Renal cortex interstitium (tissue), 11 donors: ENCODE measurements around the gene EFCAB6. TPM values are rescaled to one million over a fixed set of nuclear protein-coding genes. Genes with fewer than 3 reads are reported as not detected.

ENCODE experiments used
- DNase-seq, 11 donors: peaks; one replicate each; pipeline ENCODE4 v3.0.0-alpha.2; 2013; ENCODE audit warnings: low read depth in 9 of 11, low spot score in 4 of 11; ENCODE audit errors: extremely low read depth in 1 of 11
- polyA plus RNA-seq, 3 donors: library from polyadenylated mRNA; unstranded; fragments of 120-200 nt; gene quantifications; one replicate each; pipeline ENCODE4 v1.2.1, GENCODE V29; 2013; ENCODE audit not compliant: insufficient read length in 3 of 3

Gene EFCAB6
- polyA plus RNA-seq, 3 donors, result 4.5 to 5.7 (median 5.3) TPM

DNA sequence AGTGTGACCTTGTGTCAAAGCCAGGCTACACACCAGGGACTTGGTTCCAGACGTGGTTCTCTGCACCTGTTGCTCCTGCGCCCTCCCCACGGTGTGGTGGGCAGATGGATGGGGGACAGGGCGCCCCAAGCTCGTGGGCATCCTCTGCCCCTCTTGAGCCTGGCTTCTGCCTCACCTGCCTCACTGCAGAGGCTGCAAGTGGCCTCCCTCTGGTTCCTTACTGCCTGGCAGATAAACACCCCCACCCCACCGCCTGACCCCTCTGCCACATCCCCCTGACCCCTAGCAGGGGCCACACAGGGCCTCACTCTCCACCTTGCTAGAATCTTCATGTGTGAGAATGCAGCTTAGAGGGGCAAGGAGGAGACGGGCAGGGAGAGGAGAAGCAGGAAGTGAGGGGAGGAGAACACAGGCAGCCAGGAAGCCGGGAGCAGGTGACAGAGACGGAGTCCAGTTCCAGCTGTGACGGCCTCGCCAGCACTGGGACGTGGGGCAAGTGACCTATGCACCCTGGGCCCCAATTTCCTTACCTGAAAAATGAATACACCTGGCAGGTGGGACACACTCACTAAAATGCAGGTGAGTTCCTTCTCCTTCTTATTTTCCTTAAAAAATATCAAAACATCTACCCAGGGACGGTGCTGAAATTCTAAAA, 178.3 kb downstream of the EFCAB6 start:
- no peak for DNase-seq

- DNase-seq, result no peak
Measured at GRCh38 chr22:43631846-43632245, 180.3 kb downstream of the EFCAB6 start.

DNA sequence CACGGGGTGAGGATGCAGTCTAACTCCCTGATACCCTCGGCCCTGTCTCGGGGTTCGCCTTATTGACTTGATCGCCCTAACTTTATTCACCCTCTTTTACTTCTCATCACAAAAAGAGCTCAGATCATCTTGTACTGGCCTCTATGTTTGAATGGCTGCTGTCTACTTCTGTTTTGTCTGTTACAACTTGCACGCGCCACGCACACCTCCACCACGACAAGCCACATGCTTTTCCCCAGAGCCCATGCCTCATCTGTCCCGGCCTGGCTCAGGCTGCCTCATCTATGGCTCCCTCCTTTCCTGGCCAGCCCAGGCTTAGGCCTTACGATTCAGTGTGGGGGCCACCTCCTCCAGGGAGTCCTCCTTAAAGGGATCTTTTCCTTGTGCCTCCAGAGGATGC, 180.9 kb downstream of the EFCAB6 start:
- no peak for DNase-seq

DNA sequence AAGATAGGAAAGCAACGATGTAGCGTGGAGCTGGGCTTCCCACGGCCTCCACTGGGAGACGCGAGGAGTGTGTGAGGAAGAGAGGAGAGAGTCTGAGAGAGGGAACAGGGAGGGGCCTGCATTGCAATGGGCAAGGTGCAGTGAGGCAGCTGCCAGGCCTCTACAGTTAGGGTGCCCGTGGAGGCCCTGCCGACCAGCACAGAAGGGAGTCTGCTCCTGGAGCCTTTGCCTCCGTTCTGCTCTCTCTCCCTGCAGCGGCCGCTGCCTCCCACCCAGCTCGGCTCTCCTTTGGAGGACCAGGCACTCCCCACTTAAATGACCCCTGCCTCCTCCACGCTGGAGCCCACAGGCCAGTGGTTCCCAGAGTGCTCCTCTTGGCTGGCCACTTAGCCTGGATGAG, 181.7 kb downstream of the EFCAB6 start:
- no peak for DNase-seq

- peak in 1 of 11 donors; percentile 13 for DNase-seq
Measured at GRCh38 chr22:43628250-43628649, 183.9 kb downstream of the EFCAB6 start.

- DNase-seq, result no peak
Measured at GRCh38 chr22:43627485-43628213, 184.5 kb downstream of the EFCAB6 start.

- DNase-seq, result no peak
Measured at GRCh38 chr22:43625242-43625641, 186.9 kb downstream of the EFCAB6 start.

- DNase-seq, result no peak
Measured at GRCh38 chr22:43624144-43624998, 187.7 kb downstream of the EFCAB6 start.

DNA sequence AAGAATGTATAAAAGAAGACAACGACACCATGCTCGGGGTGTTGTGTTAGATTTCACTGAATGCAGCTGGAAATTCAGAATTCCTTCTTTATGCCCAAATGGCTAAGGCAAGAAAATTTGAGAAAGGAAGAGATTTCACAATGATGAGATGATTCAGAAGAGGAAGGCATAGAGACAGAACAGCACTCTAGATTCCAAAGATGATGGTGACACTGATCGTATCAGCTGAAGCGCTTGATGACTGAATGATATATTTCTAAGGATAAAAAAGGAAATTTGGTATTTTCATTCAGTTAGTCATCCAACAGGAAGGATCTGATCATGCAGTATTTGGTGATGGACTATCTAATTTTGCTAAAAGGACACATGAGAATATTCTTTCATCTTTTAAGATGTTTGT, 189.2 kb downstream of the EFCAB6 start:
- DNase-seq, result no peak

DNA sequence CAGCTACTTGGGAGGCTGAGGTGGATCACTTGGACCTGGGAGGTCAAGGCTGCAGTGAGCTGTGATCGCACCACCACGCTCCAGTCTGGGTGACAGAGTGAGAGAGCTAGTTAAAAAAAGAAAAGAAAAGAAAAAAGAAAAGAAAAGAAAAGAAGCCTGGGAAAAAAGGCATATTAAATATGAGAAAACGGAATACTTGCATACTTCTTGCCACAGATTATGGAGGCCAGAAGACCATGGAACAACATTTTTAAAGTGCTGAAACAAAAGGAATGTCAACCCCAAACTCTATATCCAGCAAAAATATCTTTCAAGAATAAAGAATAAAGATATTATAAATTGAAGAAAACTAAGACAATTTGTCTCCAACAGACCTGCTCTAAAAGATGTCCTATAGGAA, 191.9 kb downstream of the EFCAB6 start:
- no peak for DNase-seq

DNA sequence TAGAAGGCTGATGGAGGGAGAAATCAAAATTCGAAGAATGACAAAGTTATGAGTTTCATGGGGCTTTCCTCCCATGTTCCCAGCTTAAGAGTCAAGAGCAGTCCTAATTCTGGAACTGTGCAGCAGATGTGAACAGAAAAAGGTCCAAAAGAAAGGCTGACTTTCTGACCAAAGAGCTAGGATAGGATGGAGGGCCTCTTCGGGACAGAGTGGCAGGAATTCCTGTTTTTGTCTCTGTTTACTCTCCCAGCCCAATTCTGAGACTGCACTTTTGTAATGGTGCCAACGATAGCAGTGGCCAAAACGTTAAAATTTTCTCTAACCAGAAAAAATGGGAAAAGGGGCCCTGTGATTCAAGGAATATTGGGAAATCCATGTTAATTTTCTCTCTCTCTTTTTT, 193.6 kb downstream of the EFCAB6 start:
- DNase-seq, result no peak

DNA sequence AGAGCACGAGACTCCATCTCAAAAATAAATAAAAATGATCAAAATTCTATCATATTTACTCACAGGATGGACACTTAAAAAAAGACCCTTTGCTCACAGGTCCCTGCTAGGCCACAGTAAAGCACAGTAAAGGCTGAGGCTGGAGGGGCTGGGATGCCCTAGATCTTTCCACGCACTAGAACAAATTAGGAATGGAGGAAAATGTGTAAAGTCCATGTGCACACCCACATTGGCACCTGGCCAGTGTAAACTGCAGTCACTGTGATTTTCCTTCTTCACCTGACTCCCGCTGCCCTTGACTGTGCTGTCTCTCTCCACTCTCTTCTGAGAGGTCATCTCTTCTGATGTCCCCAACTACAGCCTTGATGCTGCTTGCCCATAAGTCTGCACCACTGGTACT, 195.5 kb downstream of the EFCAB6 start:
- DNase-seq, result no peak

GRCh38 chr22:43600265-43600664, 211.8 kb downstream of the EFCAB6 start:
- DNase-seq, result no peak

GRCh38 chr22:43592476-43592875, 219.6 kb downstream of the EFCAB6 start:
- DNase-seq, result no peak

DNA sequence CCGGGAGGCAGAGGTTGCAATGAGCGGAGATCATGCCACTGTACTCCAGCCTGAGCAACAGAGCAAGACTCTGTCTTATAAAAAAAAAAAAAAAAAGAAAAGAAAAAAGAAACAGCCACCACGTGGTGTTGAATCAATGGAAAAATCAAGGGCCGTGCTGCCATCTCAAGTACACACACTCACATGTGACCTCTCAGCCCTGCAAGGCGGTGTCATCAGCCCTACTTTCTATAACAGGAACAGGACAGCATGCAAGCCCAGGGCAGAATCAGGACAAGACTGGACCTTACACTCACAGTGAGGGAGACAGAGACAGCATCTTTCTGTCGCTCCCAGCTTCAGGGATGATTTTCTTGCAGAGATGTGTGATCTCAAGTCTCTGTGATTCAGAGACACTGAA, 220.7 kb downstream of the EFCAB6 start:
- DNase-seq, result no peak

GRCh38 chr22:43587574-43587973, 224.5 kb downstream of the EFCAB6 start:
- DNase-seq, result no peak

DNA sequence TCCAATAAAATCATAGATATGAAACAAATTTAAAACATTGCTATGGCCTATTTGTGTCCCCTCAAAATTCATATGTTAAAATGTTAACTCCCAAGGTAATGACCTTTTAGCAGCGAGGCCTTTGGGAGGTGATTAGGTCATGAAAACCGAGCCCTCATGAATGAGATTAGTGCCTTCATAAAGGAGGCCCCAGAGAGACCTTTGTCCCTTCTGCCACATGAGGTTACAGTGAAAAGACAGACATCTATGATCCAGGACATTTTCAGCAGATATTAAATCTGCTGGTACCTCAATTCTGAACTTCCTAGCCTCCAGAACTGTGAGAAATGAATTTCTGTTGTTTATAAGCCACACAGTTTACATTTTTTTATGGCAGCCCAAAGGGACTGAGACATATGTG, 228.6 kb downstream of the EFCAB6 start:
- DNase-seq, result no peak

GRCh38 chr22:43582394-43582793, 229.7 kb downstream of the EFCAB6 start:
- no peak for DNase-seq

DNA sequence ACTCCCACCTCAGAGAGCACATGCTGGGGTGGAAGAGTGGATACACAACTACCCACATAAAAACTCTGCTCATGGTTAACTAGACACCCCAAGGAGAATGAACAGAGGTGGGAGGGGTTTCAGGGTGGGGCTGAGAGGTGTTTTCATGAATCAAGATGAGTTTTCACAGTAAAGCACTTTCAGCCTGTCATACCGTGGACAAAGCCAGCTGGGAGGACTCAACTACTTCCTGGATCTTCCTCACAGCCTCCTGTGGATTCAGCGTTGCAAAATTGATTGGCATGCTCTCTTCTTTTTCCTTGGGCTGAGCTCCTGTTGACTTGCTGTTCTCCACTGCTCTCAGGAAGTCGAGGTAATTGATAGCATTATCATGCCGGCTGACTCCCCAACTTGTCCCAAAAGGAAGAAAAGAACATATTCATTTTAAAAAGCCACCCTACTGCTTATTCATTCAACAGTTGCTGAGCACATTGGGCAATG, 231.8 kb downstream of the EFCAB6 start:
- no peak for DNase-seq

GRCh38 chr22:43574738-43575137, 237.4 kb downstream of the EFCAB6 start:
- no peak for DNase-seq
